Measurements from ENCODE around the gene ADAMTS9. TPM values are rescaled to one million over a fixed set of nuclear protein-coding genes. Genes with fewer than 3 reads are reported as not detected.

Gene ADAMTS9
- total RNA-seq, 1 donor from 2014 or later, result 123 TPM

DNA sequence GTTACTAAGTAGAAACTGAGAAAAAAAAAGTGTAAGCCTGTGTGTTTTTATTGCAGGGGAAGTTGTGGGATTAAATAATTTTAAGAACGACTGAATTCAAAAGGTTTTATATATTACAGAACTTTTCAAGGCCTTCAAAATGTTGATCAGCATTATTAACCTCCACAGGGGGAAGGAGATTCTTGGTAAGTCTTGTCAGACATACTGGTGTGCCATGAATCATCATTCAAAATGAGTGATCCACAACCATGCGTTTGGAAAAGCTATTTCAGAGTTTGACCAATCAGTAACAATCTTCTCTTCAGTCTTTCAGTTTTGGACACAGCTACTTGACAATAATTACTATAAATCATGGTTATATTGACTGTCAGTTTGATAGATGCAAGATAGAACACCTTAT, 70.2 kb downstream of the ADAMTS9 start:
- no peak for DNase-seq (ENCODE audit: low read depth)

DNA sequence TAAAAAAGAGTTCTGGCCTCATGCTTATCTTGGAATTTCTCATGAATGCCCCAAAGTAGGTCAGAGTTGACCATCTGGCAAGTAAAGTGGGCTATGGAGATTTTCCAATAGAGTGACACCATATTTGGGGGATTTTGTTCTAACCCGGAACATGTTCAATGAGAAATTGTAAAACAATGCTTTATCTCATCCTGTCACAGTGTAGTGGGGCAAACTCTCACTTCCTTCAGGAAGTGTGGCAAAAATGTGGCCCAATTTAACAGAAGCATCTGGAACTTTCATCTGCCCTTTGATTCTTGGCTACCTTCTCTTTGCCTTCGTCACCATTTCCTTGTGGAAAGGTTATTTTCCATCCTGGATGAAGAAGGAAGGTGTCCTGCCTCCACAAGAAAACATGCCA, 70.8 kb downstream of the ADAMTS9 start:
- DNase-seq (ENCODE audit: low read depth), result no peak

DNA sequence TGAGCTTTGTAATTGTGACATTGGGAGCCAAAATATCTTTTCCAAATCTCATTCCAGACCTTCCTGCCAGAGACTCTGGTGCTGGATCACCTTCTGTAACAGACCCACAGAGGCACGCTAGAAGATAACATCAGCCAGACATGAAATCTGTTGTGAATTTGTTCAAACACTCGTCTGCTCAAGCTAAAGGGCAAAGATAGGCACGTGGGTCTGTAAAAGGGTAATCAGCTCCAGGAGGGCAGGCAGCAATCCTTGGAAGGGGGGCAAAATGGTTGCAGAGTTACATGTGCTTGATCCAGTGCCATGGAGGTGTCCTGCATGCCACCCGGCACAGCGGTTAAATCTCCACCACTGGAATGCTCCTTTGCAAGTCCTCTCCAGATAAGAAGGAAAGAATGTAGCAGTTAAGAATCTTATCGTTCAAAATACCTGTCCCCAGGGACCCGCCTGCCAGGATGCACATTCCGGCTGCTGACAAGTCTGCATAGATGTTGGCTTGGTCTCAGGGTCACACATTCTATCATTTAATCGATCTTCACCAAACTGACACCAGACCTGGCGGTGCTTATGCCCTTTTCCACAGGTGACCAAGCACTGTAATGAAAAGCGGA, 74.8 kb downstream of the ADAMTS9 start:
- no peak for DNase-seq (ENCODE audit: low read depth)

DNA sequence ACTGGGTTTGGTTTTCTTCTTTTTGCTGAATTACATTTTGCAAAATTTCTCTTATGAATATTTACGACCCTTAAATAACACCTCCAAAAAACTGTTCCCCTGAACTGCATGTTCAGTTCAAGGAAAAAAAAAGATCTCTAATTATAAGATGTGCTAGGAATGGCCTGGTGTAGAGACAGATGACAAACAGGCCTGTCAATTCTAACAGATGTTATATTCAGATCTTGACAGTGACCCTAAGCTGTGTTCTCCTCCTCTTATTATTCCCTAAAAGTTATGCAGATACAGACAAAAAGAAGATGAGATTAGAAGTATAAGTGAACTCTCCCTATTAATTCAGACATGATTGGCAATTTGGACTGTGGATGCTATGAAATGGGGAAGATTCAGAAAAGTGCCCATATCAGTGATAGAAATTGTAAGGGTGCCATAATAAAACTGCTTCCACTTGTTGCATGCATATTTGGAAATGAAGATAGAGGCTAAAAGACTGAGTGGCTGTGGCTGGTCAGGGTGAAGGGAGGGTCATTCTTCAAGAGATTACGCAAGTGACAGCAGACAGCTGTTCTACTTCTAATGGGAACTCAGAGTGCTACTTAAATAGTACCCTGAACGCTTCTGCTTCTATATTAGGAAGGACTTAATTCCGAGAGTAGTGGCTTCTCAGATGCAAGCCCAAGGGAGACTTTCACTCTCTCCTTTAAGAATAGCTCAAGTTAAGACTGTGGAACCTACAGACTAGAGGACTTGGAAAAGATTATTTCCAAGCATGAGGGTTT, 75.5 kb downstream of the ADAMTS9 start:
- peak; percentile 27 for DNase-seq (ENCODE audit: low read depth)

DNA sequence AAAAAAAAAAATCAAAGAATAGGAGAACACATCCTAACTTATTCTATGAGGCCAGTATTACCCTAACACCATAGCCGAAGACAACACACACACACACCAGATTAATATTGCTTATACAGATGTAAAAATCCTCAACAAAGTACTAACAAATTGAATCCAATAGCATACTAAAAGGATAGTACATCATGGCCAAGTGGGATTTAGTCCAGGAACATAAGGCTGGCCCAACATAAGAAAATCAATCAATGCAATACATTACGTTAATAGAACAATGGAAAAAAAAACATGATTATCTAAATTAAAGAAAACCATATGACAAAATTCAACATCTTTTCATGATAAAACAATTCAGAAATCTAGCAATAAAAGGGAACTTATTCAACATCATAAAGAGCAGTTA, 79.1 kb downstream of the ADAMTS9 start:
- no peak for DNase-seq (ENCODE audit: low read depth)

DNA sequence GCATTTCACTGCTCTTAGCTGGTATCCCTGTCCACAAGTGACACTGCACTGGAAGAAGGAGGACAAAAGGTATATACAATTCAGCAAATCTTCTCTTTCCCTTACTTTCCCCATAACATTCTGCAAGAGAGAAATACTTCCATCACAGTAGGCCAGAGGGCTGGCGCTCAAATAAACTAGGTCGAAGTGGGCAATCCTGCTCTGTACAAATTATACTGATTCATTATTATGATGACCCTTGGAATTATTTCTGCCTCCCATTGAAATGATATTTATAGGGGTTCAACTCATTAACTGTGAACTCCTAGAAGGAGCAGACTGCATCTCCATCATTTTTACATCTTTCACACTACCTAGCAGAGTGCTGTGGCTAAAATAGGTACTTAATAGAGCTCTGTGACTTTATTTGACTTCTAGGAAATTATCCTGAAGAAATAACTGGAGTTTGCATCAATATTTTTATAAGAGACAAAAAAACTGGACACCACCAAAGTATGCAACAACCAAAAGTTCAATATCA, 80.7 kb downstream of the ADAMTS9 start:
- no peak for DNase-seq (ENCODE audit: low read depth)

DNA sequence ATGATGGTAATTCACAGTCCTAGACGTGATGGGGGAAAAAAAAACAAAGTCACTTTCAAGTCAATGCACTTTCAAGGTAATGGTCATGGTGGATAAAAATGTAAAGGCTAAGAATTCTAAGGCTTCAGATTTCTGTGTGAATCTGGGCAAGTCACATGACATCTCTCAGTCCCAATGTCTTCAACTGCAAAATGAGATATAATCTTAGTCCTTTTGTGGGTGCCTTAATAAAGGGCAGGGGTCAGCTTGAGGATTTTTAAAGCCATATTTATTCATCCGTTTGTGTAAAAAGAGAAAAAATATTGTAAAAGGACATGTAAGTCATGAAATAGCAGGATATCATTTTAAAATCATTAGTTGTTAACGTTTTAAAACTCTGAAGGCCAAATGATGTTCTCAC, 83.5 kb downstream of the ADAMTS9 start:
- no peak for DNase-seq (ENCODE audit: low read depth)

DNA sequence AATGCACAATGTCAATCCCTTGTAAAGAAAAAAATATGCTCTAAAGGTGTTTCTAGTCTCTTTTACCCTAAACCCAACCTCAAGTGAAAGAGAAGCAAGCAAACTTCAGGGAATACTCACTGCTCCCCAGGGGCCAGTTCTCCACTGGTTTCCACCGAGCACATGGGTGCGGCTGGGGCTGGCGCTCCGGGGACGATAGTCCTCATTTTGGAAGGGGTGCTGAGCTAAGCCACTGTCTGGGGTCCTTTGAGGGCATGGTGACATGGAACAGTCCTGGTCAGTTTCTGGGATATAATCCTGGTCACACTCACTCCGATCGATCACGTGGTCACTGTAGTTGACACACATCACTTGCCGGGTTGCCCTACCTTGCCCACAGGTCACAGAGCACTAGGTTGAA, 86.0 kb downstream of the ADAMTS9 start:
- DNase-seq (ENCODE audit: low read depth), result no peak

DNA sequence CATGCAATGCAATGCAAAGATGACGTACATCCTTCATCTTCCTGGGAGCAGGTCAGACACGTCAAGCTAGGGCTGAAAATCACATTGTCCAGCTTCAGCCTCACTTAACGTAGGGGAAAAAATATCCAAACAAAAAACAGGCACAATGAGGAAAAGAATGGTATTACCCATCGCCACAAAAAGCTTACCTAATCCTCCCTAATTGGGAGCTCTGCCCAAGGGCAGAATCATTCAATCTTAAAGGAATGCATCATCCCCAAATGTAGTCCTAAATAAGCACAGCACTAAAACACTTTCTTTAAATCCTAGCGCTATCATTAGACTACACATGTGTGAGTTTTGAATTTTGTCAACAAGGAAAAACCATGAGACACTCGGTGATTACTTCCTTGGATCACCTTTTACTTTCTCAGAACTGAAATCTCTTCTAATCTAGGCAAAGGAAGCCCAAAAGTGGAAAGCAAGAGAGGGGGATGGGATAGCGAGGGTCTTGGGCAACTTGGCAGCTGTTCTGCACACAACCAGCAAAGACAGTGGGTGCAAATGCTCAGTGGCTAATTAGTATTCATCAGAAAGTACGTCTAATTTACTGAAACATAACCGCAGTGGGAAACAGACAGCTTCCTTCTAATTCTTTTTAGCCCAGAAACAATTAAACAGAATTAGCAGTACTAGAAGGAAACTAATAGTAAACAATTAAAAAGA, 87.4 kb downstream of the ADAMTS9 start:
- DNase-seq (ENCODE audit: low read depth), result no peak

DNA sequence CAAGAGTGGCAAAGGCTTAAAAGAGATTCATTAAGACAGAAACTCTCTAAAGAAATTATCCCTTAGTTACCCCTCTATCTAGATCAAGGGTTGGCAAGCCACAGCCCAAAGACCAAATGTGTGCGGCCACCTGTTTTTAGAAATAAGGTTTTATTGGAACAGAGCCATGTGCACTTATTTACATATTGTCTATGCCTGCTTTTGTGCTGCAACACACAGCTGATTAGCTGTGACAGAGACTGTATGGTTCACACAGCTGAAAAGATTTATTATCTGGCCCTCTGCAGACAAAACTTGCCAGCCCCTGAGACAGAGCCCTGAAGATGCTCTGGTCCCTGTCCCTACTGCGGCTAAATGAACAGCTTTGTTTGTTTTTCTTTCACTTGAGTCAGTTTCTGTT, 88.1 kb downstream of the ADAMTS9 start:
- no peak for DNase-seq (ENCODE audit: low read depth)

DNA sequence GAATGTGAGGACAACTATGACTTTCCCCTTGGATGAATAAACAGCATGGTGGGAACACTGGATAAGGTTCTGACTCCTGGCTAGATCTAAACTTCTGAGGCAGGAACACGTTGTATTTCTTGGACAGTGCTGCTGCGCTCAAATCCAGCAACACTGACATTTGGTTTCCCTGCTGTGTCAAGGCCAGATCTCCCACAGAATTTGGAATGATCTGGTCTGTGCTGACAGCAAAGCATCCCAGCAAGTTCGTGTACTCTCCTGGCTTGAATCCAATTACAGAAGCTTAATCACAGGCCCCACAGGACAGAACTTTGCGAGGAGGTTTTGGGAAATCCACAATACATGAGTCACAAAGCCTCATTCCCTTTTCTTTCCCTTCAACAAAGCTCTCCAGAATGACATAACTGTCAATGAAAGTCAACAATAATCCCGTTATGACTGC, 92.5 kb downstream of the ADAMTS9 start:
- peak; percentile 77 for DNase-seq (ENCODE audit: low read depth)

DNA sequence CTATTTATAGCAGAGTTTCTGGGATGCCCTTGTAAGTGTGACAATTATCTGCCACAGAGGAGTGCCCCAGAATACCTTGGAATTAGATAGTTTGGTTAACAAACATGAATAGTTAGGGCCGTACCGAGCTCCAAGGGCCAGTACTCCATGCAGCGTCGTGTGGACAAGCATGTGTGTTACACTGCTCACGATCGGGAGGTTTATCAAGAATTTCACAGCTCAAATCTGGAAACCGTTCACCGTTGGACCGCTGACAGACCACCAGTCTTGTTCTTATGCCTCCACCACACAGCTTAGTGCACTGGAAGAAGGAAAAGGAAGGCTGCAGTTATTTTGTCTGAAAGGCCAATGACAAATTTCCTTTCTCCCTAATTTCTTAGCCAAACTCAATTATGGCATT, 93.7 kb downstream of the ADAMTS9 start:
- no peak for DNase-seq (ENCODE audit: low read depth)

DNA sequence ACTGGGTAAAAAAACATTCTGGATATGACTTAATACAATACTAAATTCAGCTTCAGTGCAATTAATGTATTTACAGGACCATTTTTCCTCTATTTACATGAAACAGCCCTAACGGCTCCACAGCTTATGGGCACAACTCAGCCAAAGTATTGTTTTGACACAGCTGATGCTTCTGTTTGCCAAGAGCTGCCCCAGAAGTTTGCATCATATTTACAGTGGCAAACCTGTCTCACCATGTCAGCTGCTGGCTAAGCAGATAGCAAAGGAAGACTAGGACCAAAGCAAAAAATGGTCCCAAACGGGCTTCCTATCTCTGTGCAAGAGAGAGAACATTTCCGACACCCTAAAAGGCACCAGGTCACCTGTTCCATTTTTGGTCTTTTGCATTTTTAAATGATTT, 94.5 kb downstream of the ADAMTS9 start:
- no peak for DNase-seq (ENCODE audit: low read depth)

DNA sequence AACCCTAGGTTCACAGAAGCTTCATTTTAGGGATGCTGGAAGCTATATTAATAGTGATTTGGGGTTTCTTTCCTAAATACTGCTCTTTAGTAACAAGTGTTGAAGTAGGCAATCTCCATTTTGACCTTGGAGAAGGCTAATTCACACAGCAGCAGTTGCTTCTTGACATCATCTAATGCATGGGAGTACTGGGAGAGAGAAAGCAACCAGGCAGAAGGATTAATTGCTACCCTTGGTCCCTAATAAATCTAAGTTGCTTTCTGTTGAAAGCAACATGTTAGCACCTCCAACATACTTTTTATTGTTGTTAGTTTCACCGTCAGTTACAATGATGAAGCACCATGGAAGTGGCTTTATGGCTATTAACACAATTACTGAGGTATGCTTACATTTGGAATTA, 96.2 kb downstream of the ADAMTS9 start:
- DNase-seq (ENCODE audit: low read depth), result no peak

DNA sequence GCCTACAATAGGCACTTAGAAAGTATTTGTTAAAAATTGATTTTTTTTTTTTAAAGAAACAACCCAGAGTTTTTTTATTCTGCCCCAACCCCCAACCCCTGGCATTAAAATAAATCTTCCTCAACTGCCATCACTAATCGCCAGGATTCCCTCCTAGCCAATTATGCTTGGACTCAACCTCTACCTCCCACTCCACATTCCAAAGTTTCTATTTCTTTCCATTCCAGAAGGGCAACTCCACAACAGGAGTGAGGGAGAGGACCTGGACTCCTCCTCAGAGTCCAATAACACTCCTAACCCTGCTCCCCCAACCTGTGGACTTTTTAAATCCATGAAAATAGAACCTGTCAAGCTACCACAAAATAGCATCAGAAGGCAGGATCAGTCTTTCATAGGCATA, 99.4 kb downstream of the ADAMTS9 start:
- DNase-seq (ENCODE audit: low read depth), result no peak

DNA sequence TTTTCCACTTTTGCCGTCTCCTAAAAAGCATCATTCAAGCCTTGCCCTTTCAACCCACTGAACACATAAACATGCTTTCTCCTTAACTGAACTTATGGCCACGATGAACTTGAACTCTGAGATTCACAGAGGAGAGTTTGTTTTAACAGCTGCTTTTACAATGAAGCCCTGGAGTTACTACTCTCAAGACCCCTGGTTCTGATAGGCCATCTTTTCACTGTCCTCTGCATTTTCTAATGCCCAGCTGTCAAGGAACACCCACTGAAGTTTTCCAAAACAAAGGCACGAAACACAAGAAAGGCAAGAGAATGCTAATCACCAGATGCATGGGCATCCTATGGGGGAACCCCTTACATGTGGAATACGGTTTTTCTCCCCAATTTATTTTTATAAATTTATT, 100.8 kb downstream of the ADAMTS9 start:
- DNase-seq (ENCODE audit: low read depth), result no peak

DNA sequence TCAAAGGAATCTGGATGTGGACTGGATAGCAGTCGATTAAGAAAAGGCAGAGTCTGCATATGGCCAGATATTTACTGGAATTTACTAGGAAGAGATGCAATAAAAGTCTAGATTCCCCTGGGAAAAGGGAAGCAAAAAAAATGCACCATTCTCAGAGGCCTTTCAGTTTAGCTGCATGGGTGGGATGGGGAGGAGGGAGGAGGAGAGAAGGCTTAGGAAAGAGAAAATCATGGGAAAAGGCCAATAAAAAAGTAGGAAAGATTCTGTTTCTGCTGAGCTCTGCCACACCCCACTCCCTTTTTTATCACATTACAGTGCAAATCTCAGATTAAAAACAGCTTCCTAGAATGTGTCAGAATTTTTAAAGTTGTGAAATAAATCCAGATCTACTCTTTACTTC, 103.6 kb downstream of the ADAMTS9 start:
- no peak for DNase-seq (ENCODE audit: low read depth)

DNA sequence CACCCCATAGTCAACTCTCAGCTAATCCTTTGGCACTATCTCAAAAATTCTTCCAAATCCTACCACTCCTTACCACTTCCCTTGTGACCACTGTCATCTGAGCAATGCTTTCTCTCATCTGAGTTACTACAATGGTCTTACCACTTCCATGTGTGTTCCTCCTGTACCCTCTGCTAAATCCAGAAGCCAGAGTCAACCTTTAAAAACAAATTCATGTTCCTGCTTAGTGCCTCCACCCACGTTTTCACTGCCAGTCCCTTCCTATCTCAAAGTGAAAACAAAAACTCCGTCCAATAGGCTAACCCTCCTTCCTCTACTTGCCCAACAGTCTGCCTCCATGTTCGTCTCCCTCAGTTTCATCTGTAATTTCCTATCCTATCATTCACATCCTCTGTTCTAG, 109.0 kb downstream of the ADAMTS9 start:
- no peak for DNase-seq (ENCODE audit: low read depth)

DNA sequence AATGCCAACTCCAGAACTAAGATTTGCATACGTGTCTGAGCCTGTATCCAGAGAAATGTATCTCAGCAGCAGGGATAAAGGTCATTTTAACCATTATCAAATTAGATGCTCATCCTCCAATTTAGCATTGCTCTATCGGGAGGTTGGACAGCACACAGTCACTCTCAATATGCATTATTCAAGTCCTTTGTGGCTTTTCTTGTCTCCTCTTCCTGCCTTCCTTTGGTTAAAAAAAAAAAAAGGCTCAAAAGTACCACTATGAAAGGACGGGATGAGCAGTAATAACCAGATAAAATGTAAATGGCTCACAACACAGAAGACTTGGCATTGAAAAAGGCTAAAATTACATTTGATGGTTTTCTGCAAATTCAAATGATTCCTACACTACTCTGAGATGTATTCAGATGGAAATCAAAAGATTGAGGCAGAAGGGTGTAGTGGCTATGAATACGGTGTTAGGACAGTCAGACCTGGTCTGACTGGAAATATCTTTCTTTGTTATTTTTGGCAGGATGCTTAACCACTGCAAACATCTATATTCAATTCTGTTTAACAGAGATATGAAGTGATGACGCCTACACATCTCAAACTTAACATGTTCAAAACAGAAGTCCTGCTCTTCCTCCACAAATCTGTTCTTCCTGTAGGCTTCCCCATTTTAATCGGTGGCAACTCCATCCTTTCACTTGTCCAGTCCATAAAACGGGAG, 109.6 kb downstream of the ADAMTS9 start:
- DNase-seq (ENCODE audit: low read depth), result no peak

DNA sequence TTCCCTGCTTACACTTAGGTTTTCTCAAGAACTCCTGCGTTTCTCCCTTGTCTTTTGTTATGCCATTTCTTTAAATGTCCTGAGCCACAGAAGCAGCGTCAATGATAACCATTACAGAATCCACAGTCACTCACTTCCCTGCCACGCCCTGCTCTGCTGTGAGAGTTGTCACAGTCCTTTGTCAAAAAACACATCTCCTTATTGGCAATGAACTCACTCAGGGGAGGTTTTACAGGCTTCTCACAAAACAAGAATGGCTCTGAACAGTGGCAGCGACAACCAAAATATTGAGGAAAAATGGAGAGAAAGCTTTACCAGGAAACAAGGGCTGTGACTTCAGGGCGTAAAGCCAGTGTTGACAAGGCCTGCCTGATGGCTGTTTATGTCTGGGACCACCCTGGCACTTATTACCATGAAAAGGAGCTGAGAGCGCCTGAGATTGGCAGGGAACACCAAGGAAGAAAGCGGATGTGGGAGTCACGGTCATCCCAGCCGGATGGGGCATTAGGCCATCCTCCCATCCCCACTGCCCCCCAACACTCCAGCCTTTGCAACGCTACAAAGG, 111.5 kb downstream of the ADAMTS9 start:
- DNase-seq (ENCODE audit: low read depth), result no peak

DNA sequence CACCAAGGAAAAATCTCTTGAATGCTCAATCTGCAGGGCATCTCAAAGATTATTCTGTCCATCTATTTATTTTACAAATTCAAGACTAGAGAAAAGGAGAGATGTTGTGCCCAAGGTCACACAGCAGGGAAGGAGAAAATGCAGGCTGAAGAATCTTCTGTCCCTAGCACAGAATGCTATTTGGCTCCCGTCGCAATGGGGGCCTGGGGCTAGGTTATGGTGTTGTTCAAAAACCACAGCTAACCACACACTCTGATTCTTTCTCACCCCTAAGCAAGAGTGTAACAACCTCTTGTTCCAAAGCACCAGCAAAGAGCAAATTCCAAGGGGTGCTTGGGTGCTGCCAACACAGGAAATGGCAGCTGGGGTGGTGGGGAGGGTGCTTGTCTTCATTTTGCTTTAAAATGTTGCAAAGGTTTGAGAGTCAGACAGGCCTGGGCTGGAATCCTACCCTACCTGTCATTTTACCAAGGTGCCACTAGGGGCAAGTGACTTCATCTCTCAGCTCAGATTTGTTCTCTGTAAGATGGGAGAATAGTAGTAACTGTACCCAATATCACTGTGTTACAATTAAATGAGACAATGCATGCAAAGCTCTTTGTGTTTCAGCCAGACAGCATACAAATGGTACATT, 112.5 kb downstream of the ADAMTS9 start:
- peak; percentile 31 for DNase-seq (ENCODE audit: low read depth)
